Measurements from ENCODE around the gene TLR9. TPM values are rescaled to one million over a fixed set of nuclear protein-coding genes. Genes with fewer than 3 reads are reported as not detected.
"Not testable (repeated sequence)": the region's sequence is repeated elsewhere in the genome, so short reads cannot be mapped to it uniquely, and the experiment has no call there.

TLR9 gene
- total RNA-seq: not detected

GRCh38 chr3:52225452-52226228, at the start of gene TLR9:
TLR9 (minus strand) TSS chr3:52225645; CDS start chr3:52225529, 116 bp downstream.
- no peak for FAIRE-seq
- DNase-seq (ENCODE audit: low spot score in 2 of 2): no peak

- not testable (repeated sequence) for FAIRE-seq
Measured at GRCh38 chr3:52274781-52275180, 49.3 kb upstream of the TLR9 start.

GRCh38 chr3:52272831-52273230, 47.4 kb upstream of the TLR9 start:
- no peak for FAIRE-seq
- no peak for DNase-seq (ENCODE audit: low spot score in 2 of 2)

More at GRCh38 chr3:52274781-52275180, 49.3 kb upstream of the TLR9 start:
- not testable (repeated sequence) for DNase-seq (ENCODE audit: low spot score in 2 of 2)

GRCh38 chr3:52272172-52272571, 46.7 kb upstream of the TLR9 start:
- DNase-seq (ENCODE audit: low spot score in 2 of 2); FAIRE-seq: not testable (repeated sequence)

GRCh38 chr3:52270252-52270754, 44.9 kb upstream of the TLR9 start:
- FAIRE-seq (no peak), DNase-seq (ENCODE audit: low spot score in 2 of 2) (no peak)

- no peak for DNase-seq (ENCODE audit: low spot score in 2 of 2)
- no peak for FAIRE-seq
Measured at GRCh38 chr3:52269776-52270175, 44.3 kb upstream of the TLR9 start.

GRCh38 chr3:52268036-52268435, 42.6 kb upstream of the TLR9 start:
- FAIRE-seq (no peak), DNase-seq (ENCODE audit: low spot score in 2 of 2) (no peak)

- FAIRE-seq (no peak), DNase-seq (ENCODE audit: low spot score in 2 of 2) (no peak)
Measured at GRCh38 chr3:52265387-52265786, 39.9 kb upstream of the TLR9 start.

GRCh38 chr3:52262447-52262846, 37.0 kb upstream of the TLR9 start:
- DNase-seq (ENCODE audit: low spot score in 2 of 2) (no peak), FAIRE-seq (no peak)

- DNase-seq (ENCODE audit: low spot score in 2 of 2) (no peak), FAIRE-seq (no peak)
Measured at GRCh38 chr3:52259448-52259847, 34.0 kb upstream of the TLR9 start.

GRCh38 chr3:52259035-52259434, 33.6 kb upstream of the TLR9 start:
- no peak for DNase-seq (ENCODE audit: low spot score in 2 of 2)
- no peak for FAIRE-seq

GRCh38 chr3:52257911-52258310, 32.5 kb upstream of the TLR9 start:
- DNase-seq (ENCODE audit: low spot score in 2 of 2) (no peak), FAIRE-seq (no peak)

GRCh38 chr3:52256622-52257021, 31.2 kb upstream of the TLR9 start:
- DNase-seq (ENCODE audit: low spot score in 2 of 2) (no peak), FAIRE-seq (no peak)

GRCh38 chr3:52256159-52256558, 30.7 kb upstream of the TLR9 start:
- DNase-seq (ENCODE audit: low spot score in 2 of 2) (no peak), FAIRE-seq (no peak)

GRCh38 chr3:52254608-52255007, 29.2 kb upstream of the TLR9 start:
- FAIRE-seq (no peak), DNase-seq (ENCODE audit: low spot score in 2 of 2) (no peak)

GRCh38 chr3:52253314-52254304, 28.2 kb upstream of the TLR9 start:
- DNase-seq (ENCODE audit: low spot score in 2 of 2) (peak in 1 of 2 donors; percentile 63), FAIRE-seq (no peak)

- DNase-seq (ENCODE audit: low spot score in 2 of 2): no peak
- no peak for FAIRE-seq
Measured at GRCh38 chr3:52250122-52250521, 24.7 kb upstream of the TLR9 start.

GRCh38 chr3:52249683-52250082, 24.2 kb upstream of the TLR9 start:
- FAIRE-seq (no peak), DNase-seq (ENCODE audit: low spot score in 2 of 2) (no peak)

- DNase-seq (ENCODE audit: low spot score in 2 of 2): peak in 1 of 2 donors; percentile 53
- no peak for FAIRE-seq
Measured at GRCh38 chr3:52248816-52249547, 23.5 kb upstream of the TLR9 start.

GRCh38 chr3:52248165-52248541, 22.7 kb upstream of the TLR9 start:
- peak in 1 of 2 donors; percentile 9 for DNase-seq (ENCODE audit: low spot score in 2 of 2)
- FAIRE-seq: no peak

Measured in frontal cortex (tissue), 4 donors.